Uterus (tissue), 4 donors: ENCODE results near the gene ITSN1. TPM values are rescaled to one million over a fixed set of nuclear protein-coding genes. Genes with fewer than 3 reads are reported as not detected.
"Not testable (repeated sequence)": the region's sequence is repeated elsewhere in the genome, so short reads cannot be mapped to it uniquely, and the experiment has no call there.

Experiments used
- DNase-seq, 2 donors: peaks; one replicate each; pipeline ENCODE4 v3.0.0-alpha.2; 2019 to 2020
- H3K27ac ChIP-seq, 2 donors: fragments of 200-600 bp; sonication (generic); 1 replicate in 1 of 2; 2 replicates in 1 of 2; pipeline ENCODE4 v1.5.1; 2016 to 2018
- H3K27me3 ChIP-seq, 2 donors: fragments of 200-600 bp; sonication (generic); one replicate each; pipeline ENCODE4 v1.5.1; 2018 to 2019; ENCODE audit warnings: control low read depth in 1 of 2
- H3K36me3 ChIP-seq, 2 donors: fragments of 200-600 bp; sonication (generic); one replicate each; pipeline ENCODE4 v1.5.1; 2019; ENCODE audit warnings: control low read depth in 1 of 2
- H3K4me1 ChIP-seq, 2 donors: fragments of 200-600 bp; sonication (generic); one replicate each; pipeline ENCODE4 v1.5.1; 2018 to 2019; ENCODE audit warnings: control low read depth in 1 of 2
- H3K4me3 ChIP-seq, 2 donors: fragments of 200-600 bp; sonication (generic); 1 replicate in 1 of 2; 2 replicates in 1 of 2; pipeline ENCODE4 v1.5.1; 2018 to 2019; ENCODE audit warnings: mild to moderate bottlenecking in 1 of 2
- H3K9me3 ChIP-seq, 2 donors: fragments of 200-600 bp; sonication (generic); one replicate each; pipeline ENCODE4 v1.5.1; 2019; ENCODE audit warnings: control low read depth in 1 of 2
- CTCF ChIP-seq, 4 experiments: fragments of 200-600 bp in 2 of 4; fragments of 450-650 bp in 2 of 4; sonication (generic) in 2 of 4; IDR thresholded peaks; one replicate each; pipeline ENCODE4 v1.5.1; 2016 to 2019; ENCODE audit warnings: antibody characterized with exemption in 4 of 4, mild to moderate bottlenecking in 2 of 4, moderate library complexity in 1 of 4
- POLR2A ChIP-seq, 2 donors: fragments of 450-650 bp; IDR thresholded peaks; one replicate each; pipeline ENCODE4 v1.6.1; 2016; ENCODE audit warnings: antibody characterized with exemption in 2 of 2, mild to moderate bottlenecking in 1 of 2, moderate library complexity in 1 of 2
- intact Hi-C: fragments of 100-400 bp; cut with DNase I; formaldehyde crosslinking; loops from one replicate; pipeline ENCODE4 v1.15.1; 2023; ENCODE audit warnings: low total_unique reads
- total RNA-seq, 4 donors: library from RNA; depleted of rRNA in 3 of 4; stranded (reverse); fragments of >200 nt in 3 of 4; gene quantifications; one replicate each; pipeline versions ENCODE4 v1.1.0 to v1.2.4, GENCODE V29; 2014 to 2023
- donor health status: DM: yes; HTN: yes; CAD: no.

The ITSN1 gene
- total RNA-seq, 4 donors from 2014 or later: 21.8 to 77.4 (median 48.1) TPM

DNA sequence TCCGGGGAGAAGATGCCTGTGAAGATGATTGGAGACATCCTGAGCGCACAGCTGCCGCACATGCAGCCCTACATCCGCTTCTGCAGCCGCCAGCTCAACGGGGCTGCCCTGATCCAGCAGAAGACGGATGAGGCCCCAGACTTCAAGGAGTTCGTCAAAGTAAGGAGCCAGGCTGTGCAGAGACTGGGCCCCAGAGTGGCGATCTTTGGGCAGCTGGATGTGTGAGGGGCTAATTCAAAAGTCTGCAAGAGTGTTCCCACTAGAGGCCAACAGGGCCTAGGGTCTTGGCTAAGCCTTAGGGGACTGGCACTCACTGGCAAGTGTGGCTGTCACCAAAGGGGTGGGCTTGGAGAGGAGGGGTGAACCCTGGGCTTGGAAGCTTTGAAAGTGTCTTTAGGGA, 222.9 kb downstream of the ITSN1 start:
- DNase-seq: no peak

GRCh38 chr21:33865996-33866575, 223.8 kb downstream of the ITSN1 start:
- Histone ChIP-seq H3K36me3 (no peaks in the 10 kb centered on the region), H3K27ac (no peak overlapping the region), H3K4me3 (no peak overlapping the region), H3K4me1 (no peaks in the 10 kb centered on the region), H3K27me3 (no peaks in the 10 kb centered on the region), H3K9me3 (no peaks in the 10 kb centered on the region)
- TF ChIP-seq POLR2A (IDR thresholded peaks at IDR 0.05) (no peak), CTCF (IDR thresholded peaks at IDR 0.05) (no peak)
- no peak for DNase-seq
- intact Hi-C loops: no loop called here

More for the DNA sequence above, 222.9 kb downstream of the ITSN1 start:
- H3K27ac ChIP-seq: no peak overlapping the region
- H3K36me3 ChIP-seq: no peaks in the 10 kb centered on the region
- H3K27me3 ChIP-seq: no peaks in the 10 kb centered on the region
- no peak overlapping the region for H3K4me3 ChIP-seq
- intact Hi-C loops: no loop called here
- no peaks in the 10 kb centered on the region for H3K4me1 ChIP-seq
- TF ChIP-seq CTCF (IDR thresholded peaks at IDR 0.05) (no peak), POLR2A (IDR thresholded peaks at IDR 0.05) (no peak)
- H3K9me3 ChIP-seq: no peaks in the 10 kb centered on the region

DNA sequence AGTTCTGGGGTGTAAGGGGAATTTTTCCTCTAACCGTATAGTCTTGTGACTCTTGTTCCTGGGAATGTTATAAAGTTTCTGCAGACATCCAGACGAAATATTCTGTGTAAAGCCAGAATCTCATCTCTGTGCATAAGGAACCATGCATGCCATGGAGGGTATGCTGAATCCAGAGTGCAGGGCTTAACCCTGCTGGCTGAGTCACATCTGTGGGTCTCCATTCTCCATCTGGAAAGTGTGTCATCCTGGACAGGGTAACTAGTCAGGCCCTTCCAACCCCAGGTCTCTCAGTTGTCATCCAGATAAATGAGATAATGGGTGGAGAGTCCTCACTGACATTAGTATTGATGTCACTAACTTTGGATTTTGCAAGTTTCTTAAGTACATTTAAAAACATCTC, 224.5 kb downstream of the ITSN1 start:
- Histone ChIP-seq H3K9me3 (no peaks in the 10 kb centered on the region), H3K27ac (no peak overlapping the region), H3K4me1 (no peaks in the 10 kb centered on the region), H3K27me3 (no peaks in the 10 kb centered on the region), H3K36me3 (no peaks in the 10 kb centered on the region), H3K4me3 (no peak overlapping the region)
- no peak for DNase-seq
- TF ChIP-seq POLR2A (IDR thresholded peaks at IDR 0.05): no peak
- TF ChIP-seq CTCF (IDR thresholded peaks at IDR 0.05): no peak
- intact Hi-C loops: no loop called here

DNA sequence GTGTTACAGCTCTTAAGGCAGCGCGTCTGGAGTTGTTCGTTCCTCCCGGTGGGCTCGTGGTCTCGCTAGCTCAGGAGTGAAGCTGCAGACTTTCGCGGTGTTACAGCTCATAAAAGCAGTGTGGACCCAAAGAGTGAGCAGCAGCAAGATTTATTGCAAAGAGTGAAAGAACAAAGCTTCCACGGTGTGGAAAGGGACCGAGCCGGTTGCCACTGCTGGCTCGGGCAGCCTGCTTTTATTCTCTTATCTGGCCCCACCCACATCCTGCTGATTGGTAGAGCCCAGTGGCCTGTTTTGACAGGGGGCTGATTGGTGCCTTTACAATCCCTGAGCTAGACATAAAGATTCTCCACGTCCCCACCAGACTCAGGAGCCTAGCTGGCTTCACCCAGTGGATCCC, 225.6 kb downstream of the ITSN1 start:
- H3K27me3 ChIP-seq, H3K27ac ChIP-seq, H3K9me3 ChIP-seq, H3K4me1 ChIP-seq, DNase-seq, H3K36me3 ChIP-seq, H3K4me3 ChIP-seq, intact Hi-C loops: not testable (repeated sequence)

GRCh38 chr21:33869873-33870272, 227.6 kb downstream of the ITSN1 start:
- H3K27me3 ChIP-seq: no peaks in the 10 kb centered on the region
- intact Hi-C loops: no loop called here
- no peak for TF ChIP-seq POLR2A (IDR thresholded peaks at IDR 0.05)
- no peak for TF ChIP-seq CTCF (IDR thresholded peaks at IDR 0.05)
- no peak overlapping the region for H3K27ac ChIP-seq
- DNase-seq: no peak
- H3K4me3 ChIP-seq: no peak overlapping the region
- H3K4me1 ChIP-seq: no peaks in the 10 kb centered on the region
- no peaks in the 10 kb centered on the region for H3K9me3 ChIP-seq
- H3K36me3 ChIP-seq: no peaks in the 10 kb centered on the region

- TF ChIP-seq CTCF (IDR thresholded peaks at IDR 0.05) (no peak), POLR2A (IDR thresholded peaks at IDR 0.05) (no peak)
- Histone ChIP-seq H3K9me3 (no peaks in the 10 kb centered on the region), H3K4me3 (no peak overlapping the region), H3K36me3 (no peaks in the 10 kb centered on the region), H3K27ac (no peak overlapping the region), H3K27me3 (no peaks in the 10 kb centered on the region), H3K4me1 (no peaks in the 10 kb centered on the region)
- DNase-seq: no peak
- intact Hi-C loops: no loop called here
Measured at GRCh38 chr21:33870768-33871167, 228.5 kb downstream of the ITSN1 start.
